Stimulated activated naive CD8-positive, alpha-beta T cell treated with anti-CD3 and anti-CD28 coated beads, Interleukin-15, Interleukin-2, amounts not matched to agents 100 U/mL and 50 U/mL, for 24 hours (primary cell): Measurements from ENCODE around the gene KCNK5.

Experiments used
- ATAC-seq: fragments of 150-1000 bp; cut with Tn5 transposase; one replicate; pipeline ENCODE4 v1.10.0; 2021
- DNase-seq: peaks from one replicate; pipeline ENCODE4 v3.0.0; 2021

Gene KCNK5

GRCh38 chr6:39215640-39216158 is 13.6 kb downstream of the KCNK5 start:
- ATAC-seq (no peak), DNase-seq (no peak)

GRCh38 chr6:39214846-39215639 is 14.2 kb downstream of the KCNK5 start:
- ATAC-seq = no peak
- no peak for DNase-seq

- DNase-seq (no peak), ATAC-seq (no peak)
Observed at GRCh38 chr6:39214120-39214813, 15.0 kb downstream of the KCNK5 start.

DNA sequence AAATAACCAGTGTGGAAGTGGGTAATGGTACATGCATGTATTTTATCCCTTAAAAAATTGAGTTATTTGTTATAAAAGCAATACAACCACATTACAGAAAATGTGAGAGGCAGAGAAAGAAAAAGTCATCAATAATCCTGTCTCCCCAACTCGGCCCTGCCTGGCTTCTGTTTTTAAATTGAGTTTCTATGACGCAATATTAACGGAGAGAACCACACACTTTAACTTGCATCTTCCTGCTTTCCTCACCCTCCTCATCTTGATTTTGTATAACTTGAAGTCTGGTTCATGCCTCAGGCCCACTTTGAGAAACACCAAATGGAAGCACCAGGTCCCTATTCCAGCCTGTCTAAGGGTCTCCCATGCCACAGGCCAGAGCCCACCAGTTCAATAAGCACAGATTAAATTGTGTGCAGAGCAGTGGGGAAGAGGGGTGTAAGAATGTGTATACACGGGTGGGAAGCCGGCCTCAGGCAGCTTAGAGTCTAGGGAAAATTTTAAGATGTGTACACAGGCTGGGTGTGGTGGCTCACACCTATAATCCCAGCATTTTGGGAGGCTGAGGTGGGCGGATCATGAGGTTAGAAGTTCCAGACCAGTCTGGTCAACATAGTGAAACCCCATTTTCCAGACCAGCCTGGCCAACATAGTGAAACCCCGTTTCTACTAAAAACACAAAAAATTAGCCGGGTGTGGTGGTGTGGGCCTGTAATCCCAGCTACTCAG is 15.9 kb downstream of the KCNK5 start:
- no peak for DNase-seq
- ATAC-seq = no peak

- DNase-seq = no peak
- no peak for ATAC-seq
Observed at GRCh38 chr6:39211183-39211582, 18.1 kb downstream of the KCNK5 start.

DNA sequence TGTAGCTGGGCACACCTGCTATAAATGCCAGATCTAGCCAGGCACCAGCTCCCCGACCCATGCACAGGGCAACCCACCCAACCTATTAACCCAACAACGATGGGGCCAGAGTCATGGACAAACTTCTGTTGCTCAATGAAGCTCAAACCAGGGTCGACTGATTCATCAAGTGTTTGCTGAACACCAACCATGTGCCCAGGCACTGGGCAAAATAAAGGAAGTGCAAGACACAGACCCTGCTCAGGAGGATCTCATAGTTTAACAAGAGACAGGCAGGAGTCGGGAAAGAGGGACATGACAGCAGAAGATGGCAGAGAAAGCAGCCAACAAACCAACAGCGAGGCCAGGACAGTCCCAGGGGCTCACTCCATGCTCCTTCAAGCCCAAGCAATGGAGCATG is 18.8 kb downstream of the KCNK5 start:
- no peak for DNase-seq
- ATAC-seq = no peak

- ATAC-seq = peak; percentile 7
- DNase-seq = no peak
Observed at GRCh38 chr6:39209911-39210310, 19.4 kb downstream of the KCNK5 start.

- DNase-seq = no peak
- peak; percentile 32 for ATAC-seq
Observed at GRCh38 chr6:39209360-39209811, 19.9 kb downstream of the KCNK5 start.

DNA sequence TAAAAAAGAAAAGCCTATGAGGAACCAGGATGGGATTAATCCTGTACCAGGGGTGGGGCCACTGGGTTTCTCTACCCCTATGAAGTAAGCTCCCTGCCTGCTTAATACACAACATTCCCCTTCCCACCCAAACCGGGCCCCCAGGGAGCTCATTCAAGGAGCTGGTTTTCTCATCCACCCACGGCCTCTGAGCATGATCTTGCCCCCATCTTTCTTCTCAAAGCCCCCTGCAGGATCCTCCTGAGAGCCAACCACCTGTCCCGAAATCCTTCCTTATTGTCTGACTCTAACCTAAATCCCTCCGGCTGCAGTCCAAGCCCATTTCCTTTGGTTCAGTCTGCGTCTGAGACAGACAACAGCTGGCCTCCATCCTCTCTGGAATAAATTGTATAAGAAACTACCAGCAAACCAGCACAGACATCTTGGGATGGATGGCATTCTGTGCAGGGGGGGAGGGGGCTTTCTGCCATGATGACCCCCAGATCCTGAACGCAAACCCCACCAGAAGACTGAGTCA is 21.0 kb downstream of the KCNK5 start:
- ATAC-seq (no peak), DNase-seq (no peak)

DNA sequence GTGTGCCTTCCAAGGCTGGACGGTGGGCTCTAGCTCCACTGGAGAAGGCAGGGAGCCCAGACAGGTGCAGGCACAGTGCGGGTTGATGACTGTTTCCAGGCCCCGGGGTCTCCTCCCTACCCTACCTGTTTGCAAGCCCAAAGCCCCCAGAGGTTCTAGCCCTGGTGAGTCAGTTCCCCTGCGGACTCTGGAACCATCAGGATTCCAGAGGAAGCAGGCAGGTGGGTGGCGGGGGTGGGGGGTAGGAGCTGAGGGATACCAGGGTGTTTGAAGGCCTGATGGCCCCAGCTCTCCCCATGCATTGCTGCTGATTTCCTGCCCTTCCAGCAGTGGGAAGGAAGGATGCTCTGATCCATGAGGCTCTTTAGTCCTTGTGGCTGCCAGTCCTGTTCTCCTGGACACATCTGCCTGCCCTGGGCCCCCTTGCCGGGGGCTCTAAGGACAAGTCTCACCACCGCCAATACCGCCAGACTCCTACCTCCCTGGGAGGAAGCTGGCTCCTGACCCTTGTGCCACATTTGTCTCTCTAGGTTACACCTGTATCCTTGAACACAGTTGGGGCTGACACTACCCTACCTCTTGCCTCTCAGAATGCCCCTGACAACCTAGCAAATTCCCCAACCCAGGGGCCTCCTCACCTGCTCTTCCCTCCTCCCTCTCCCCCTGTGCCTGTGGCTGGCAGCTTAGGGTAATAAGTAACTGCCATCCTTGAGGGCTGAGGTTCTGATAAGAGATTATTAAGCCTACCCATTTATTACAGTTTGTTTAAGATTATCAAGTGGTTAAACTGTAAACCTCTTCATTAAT is 21.7 kb downstream of the KCNK5 start:
- ATAC-seq (no peak), DNase-seq (no peak)

- ATAC-seq = no peak
- DNase-seq = no peak
Observed at GRCh38 chr6:39206250-39206721, 23.0 kb downstream of the KCNK5 start.

- no peak for DNase-seq
- ATAC-seq = no peak
Observed at GRCh38 chr6:39204646-39205244, 24.5 kb downstream of the KCNK5 start.

- ATAC-seq (no peak), DNase-seq (no peak)
Observed at GRCh38 chr6:39204160-39204495, 25.1 kb downstream of the KCNK5 start.

DNA sequence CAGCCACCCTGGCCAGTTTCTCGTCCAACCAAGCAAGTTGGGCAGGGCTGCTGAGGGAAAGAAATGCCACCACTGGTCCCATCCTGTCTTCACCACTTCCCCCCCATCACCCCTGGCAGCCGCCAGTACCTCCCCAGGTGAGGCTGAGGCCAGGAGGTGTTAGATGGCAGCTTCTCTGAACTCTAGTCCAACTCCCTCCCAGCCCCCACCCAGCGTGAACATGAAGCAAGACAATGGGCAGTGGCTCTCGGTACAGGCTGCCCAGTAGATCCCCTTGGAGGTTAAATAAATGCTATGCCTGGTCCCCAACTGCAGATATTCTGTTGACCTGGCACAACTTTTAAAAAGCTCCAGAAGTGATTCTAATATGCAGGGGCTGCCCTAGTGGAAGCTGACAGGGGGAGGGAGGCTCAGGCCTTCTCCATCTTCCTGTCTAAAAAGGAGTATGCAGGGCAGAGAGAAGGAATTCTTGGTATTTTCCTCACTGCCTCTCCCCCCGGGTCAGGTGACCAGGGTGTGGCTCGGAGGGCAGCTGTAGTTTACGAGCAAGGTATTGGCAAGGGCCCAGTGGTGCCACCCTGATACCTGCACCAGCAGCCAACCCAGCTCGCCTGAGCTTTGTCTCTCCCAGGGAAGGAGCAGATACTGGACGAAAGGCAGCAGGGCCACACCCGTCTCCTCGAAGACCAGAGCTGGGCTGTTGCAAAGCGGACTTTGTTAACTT is 25.7 kb downstream of the KCNK5 start:
- ATAC-seq (no peak), DNase-seq (no peak)

- ATAC-seq = no peak
- no peak for DNase-seq
Observed at GRCh38 chr6:39202166-39202565, 27.1 kb downstream of the KCNK5 start.

DNA sequence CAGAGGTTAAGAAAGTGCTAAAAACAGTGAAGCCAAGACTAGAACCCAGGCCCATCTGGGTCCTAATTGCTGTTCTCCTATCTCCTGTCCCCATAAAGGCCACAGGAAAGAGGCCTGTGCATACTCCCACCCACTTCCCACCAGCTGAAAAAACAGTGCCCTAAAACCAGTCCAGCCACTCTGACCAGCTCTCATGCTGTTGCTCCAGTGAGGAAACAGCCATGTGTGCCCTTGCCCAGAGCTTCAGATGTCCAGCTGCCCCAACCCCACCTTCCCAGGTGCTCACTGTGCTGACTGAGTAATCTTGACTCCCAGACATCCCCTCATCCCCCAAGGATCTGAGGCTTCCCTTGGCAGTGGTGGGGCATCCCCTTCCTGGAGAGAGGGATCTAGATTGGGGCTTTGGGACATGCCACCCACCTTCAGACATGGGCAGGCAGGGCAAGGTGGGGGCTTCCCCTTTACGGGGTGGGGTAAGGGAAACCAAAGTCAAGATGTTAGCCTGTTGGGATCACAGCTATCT is 28.7 kb downstream of the KCNK5 start:
- ATAC-seq = no peak
- no peak for DNase-seq

GRCh38 chr6:39199976-39200375 is 29.3 kb downstream of the KCNK5 start:
- ATAC-seq (no peak), DNase-seq (no peak)

DNA sequence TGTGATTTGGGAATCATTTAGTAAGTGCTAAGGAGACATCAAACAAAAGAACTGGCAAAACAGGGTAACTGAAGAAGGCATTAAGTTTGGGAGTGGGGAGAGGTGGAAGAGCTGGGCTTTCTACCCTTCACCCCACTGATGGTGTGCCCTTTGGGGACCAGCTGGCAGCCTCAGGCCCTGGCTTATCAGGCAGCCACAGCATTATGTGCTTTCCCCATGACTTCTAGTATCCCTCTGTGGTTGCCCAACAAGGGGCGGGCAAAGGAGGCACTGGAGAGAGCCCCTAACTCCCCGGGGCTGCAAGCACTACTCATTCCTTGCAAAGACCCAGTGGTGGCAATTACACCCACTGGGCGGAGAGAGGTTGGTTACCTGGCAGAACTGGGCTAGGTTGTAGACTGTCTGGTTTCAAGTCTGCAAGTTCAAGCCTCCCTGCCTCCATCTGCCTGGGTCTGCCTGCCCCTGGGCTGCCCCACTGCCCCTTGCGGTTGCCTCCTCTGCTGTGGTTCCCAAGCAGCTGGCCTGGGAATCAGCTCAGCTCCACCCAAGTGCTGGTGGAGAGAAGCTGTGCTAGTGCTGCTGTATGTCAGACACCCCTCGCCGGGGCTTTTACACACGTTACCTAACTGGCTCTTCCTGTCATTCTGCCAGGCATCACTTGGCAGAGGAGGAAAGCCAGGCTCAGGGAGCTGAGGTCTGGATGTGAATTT is 29.9 kb downstream of the KCNK5 start:
- ATAC-seq (no peak), DNase-seq (no peak)

DNA sequence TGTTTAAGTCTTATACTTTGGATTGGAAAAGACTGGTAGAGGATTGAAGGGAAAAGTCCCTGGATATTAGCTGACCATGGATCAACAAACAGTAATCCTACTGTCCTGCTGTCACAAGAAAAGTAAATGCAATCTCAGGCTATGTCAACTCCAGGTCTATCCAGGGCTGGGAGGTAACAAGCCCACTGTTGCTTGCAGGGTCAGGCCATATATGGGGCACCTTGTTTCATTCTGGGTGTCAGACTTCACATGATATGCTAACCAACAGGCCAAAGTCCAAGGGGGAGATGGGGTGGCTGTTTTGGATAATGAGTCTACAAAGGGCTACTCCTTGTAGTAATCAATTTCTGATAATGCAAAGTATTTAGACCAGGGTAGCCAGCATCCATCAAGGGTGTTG is 30.7 kb downstream of the KCNK5 start:
- ATAC-seq (no peak), DNase-seq (no peak)
